Spleen (tissue), 11 donors: ENCODE data around the gene SRA1. TPM values are rescaled to one million over a fixed set of nuclear protein-coding genes. Genes with fewer than 3 reads are reported as not detected.
A peak's percentile ranks its signal among the peaks of the same experiment; 100 is the strongest.

Source experiments
- DNase-seq: peaks from one replicate; pipeline ENCODE4 v3.0.0-alpha.2; 2020
- H3K27ac ChIP-seq, 8 donors: fragments of 200-600 bp; sonication (generic) in 7 of 8; 1 replicate in 4 of 8; 2 replicates in 4 of 8; pipeline versions ENCODE4 v1.5.0 to v1.8.0; 2016 to 2021; ENCODE audit warnings: inconsistent platforms in 4 of 8, mild to moderate bottlenecking in 4 of 8, moderate library complexity in 1 of 8
- H3K27me3 ChIP-seq, 7 donors: fragments of 200-600 bp; sonication (generic) in 6 of 7; replicated peaks in 1 of 7; 1 replicate in 4 of 7; 2 replicates in 3 of 7; pipeline versions ENCODE4 v1.5.0 to v1.8.0; 2016 to 2021; ENCODE audit warnings: inconsistent platforms in 3 of 7, mild to moderate bottlenecking in 1 of 7
- H3K36me3 ChIP-seq, 6 donors: fragments of 200-600 bp; sonication (generic) in 5 of 6; 1 replicate in 4 of 6; 2 replicates in 2 of 6; pipeline versions ENCODE4 v1.5.0 to v1.8.0; 2016 to 2021; ENCODE audit warnings: inconsistent platforms in 2 of 6
- H3K4me1 ChIP-seq, 6 donors: fragments of 200-600 bp; sonication (generic) in 5 of 6; 1 replicate in 3 of 6; 2 replicates in 3 of 6; pipeline versions ENCODE4 v1.5.0 to v1.8.0; 2016 to 2021; ENCODE audit warnings: inconsistent platforms in 3 of 6
- H3K4me3 ChIP-seq, 8 donors: fragments of 200-600 bp; sonication (generic) in 7 of 8; 1 replicate in 4 of 8; 2 replicates in 4 of 8; pipeline versions ENCODE4 v1.5.0 to v1.8.0; 2016 to 2021; ENCODE audit warnings: inconsistent platforms in 4 of 8, mild to moderate bottlenecking in 4 of 8, moderate library complexity in 2 of 8
- H3K9me3 ChIP-seq, 8 donors: fragments of 200-600 bp; sonication (generic) in 7 of 8; 1 replicate in 4 of 8; 2 replicates in 4 of 8; pipeline versions ENCODE4 v1.5.0 to v1.8.0; 2016 to 2021; ENCODE audit warnings: inconsistent platforms in 4 of 8
- POLR2A ChIP-seq, 3 donors: fragments of 450-650 bp; IDR thresholded peaks; one replicate each; pipeline ENCODE4 v1.5.1; 2017; ENCODE audit warnings: antibody characterized with exemption in 3 of 3, mild to moderate bottlenecking in 1 of 3
- POLR2AphosphoS5 ChIP-seq, 3 donors: sonication (generic); formaldehyde crosslinking; IDR thresholded peaks; one replicate each; pipeline ENCODE4 v1.5.1; 2017; ENCODE audit warnings: antibody characterized with exemption in 3 of 3
- WGBS, 5 donors: extraction: QIAGEN DNeasy Blood & Tissue Kit in 3 of 5; methylation state at CpG; one replicate each; pipeline versions ENCODE4 v1.1.5 to v1.1.7; 2013 to 2018; 5-methylcytosine and 5-hydroxymethylcytosine counted together
- intact Hi-C: fragments of 100-400 bp; cut with DNase I; formaldehyde crosslinking; loops from one replicate; pipeline ENCODE4 v1.15.0; 2023; ENCODE audit warnings: low total_unique reads
- polyA plus RNA-seq, 3 donors: library from polyadenylated mRNA; stranded (reverse); fragments of 200-250 nt; gene quantifications; one replicate each; pipeline ENCODE4 v1.2.1, GENCODE V29; 2013
- total RNA-seq, 7 donors: library from RNA; depleted of rRNA in 3 of 7; stranded (reverse); fragments of >200 nt in 3 of 7; fragmentation: NEBNext Ultra II Directional in 4 of 7; extraction: Animal tissue kit (Norgen Biotek cat#: 25700) in 4 of 7; gene quantifications; one replicate each; pipeline versions ENCODE4 v1.1.0 to v1.2.1, GENCODE V29; 2016 to 2021
- TF ChIP-seq, protein P1 (sequence below), 11 experiments: fragments of 200-600 bp in 7 of 11; fragments of 450-650 bp in 4 of 11; sonication (generic) in 4 of 11; IDR thresholded peaks in 8 of 11; conservative IDR thresholded peaks in 3 of 11; 1 replicate in 7 of 11; 2 replicates in 4 of 11; pipeline versions ENCODE4 v1.4.0 to v1.8.0; 2016 to 2021; ENCODE audit warnings: antibody characterized with exemption in 11 of 11, inconsistent platforms in 4 of 11, mild to moderate bottlenecking in 1 of 11
- donor health status: healthy with polysubstance abuse.
- donor health status: DM: no; HTN: no; CAD: no; lungs with moderate emphysema.
- donor health status: DM: no; HTN: no; CAD: no.
- donor health status: Bipolar disorder and iron deficiency.
- donor health status: healthy.
- donor health status: DM: no; HTN: no; CAD: no.
- donor health status: DM: yes; HTN: yes; CAD: no.

Gene SRA1
- total and polyA plus RNA-seq, 10 donors = 22.9 to 42.1 (median 29.5) TPM

DNA sequence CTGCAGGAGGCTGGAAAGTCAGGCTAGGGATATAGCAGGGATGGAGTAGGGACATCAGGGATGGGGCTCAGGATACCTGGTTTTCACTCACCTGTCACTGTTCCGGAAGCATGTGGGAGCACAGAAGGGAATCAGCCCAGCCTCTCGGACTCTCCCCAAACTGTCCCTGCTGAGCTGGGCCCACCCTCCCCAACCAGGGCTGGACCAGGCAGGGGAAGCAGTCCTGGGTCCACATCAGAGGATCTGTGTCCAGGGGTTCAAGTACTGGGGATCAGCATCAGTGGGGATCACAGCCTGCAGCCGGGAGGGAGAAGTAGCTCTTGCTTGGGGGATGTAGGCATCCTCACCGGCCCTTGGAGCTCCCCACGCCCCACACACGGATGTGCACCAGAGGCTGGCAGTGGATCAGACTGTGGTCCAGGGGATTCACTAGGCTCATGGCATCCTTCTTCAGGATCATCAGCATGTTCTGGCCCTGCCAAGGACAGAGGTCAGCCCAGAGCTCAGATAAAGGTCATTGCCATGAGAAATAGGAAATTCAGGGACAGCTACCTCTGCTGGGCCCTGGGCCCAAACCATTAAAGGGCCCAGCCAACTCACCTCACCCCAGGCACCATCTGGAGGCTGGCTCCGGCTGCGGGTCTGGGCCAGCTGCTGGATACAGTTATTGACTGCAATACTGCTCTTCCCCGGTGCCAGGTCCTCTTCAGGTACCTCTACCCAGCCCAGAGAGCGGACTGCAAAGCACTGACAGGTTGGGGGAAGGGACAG is 4.7 kb upstream of the SRA1 start:
- 89 to 97% (median 94%) methylated on average over 10 of the region's 10 CpGs for WGBS, 5 donors
- peaks cover 23 to 67% (median 46%) of the 10 kb centered on the region in 6 donors for H3K4me1 ChIP-seq
- no peaks in the 10 kb centered on the region for H3K9me3 ChIP-seq
- TF ChIP-seq, protein P1, sequence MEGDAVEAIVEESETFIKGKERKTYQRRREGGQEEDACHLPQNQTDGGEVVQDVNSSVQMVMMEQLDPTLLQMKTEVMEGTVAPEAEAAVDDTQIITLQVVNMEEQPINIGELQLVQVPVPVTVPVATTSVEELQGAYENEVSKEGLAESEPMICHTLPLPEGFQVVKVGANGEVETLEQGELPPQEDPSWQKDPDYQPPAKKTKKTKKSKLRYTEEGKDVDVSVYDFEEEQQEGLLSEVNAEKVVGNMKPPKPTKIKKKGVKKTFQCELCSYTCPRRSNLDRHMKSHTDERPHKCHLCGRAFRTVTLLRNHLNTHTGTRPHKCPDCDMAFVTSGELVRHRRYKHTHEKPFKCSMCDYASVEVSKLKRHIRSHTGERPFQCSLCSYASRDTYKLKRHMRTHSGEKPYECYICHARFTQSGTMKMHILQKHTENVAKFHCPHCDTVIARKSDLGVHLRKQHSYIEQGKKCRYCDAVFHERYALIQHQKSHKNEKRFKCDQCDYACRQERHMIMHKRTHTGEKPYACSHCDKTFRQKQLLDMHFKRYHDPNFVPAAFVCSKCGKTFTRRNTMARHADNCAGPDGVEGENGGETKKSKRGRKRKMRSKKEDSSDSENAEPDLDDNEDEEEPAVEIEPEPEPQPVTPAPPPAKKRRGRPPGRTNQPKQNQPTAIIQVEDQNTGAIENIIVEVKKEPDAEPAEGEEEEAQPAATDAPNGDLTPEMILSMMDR (IDR thresholded peaks at IDR 0.05 in 8 of 11, conservative IDR thresholded peaks at IDR 0.05 in 3 of 11) = no peak
- TF ChIP-seq POLR2AphosphoS5 (IDR thresholded peaks at IDR 0.05) (no peak), POLR2A (IDR thresholded peaks at IDR 0.05) (no peak)
- intact Hi-C loops = no loop called here
- H3K4me3 ChIP-seq = no peak overlapping the region
- no peaks in the 10 kb centered on the region for H3K27me3 ChIP-seq
- peaks cover 0 to 43% (median 8%) of the 10 kb centered on the region in 6 donors for H3K36me3 ChIP-seq
- no peak overlapping the region for H3K27ac ChIP-seq
- DNase-seq = no peak

DNA sequence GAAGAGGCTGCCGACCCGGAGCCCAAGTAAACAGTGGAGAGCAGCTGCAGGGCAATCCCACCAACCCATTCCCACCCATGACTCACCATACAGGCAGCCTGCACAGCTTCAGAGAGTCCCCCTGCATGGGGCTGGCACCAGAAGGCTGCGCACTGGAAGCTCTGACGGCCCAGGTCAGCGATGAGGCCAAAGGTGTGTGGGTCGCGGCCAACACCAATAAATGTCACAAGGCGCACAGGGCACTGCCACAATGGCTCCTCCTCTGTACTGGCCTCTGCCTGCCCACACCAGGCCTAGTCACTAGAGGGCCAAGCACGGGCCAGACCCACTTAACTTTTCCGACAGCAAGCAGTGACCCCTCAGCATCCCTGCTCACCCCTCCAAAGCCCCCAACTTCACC is 3.0 kb upstream of the SRA1 start:
- Histone ChIP-seq H3K4me1 (peaks cover 27 to 67% (median 45%) of the 10 kb centered on the region in 6 donors), H3K27me3 (no peaks in the 10 kb centered on the region), H3K27ac (no peak overlapping the region), H3K36me3 (peaks cover 0 to 32% (median 0%) of the 10 kb centered on the region in 6 donors), H3K4me3 (no peak overlapping the region), H3K9me3 (no peaks in the 10 kb centered on the region)
- WGBS, 5 donors = 92 to 97% (median 94%) methylated on average over 7 to 10 of the region's 10 CpGs
- no peak for DNase-seq
- intact Hi-C loops = no loop called here
- TF ChIP-seq, protein P1 (IDR thresholded peaks at IDR 0.05 in 8 of 11, conservative IDR thresholded peaks at IDR 0.05 in 3 of 11) = no peak

DNA sequence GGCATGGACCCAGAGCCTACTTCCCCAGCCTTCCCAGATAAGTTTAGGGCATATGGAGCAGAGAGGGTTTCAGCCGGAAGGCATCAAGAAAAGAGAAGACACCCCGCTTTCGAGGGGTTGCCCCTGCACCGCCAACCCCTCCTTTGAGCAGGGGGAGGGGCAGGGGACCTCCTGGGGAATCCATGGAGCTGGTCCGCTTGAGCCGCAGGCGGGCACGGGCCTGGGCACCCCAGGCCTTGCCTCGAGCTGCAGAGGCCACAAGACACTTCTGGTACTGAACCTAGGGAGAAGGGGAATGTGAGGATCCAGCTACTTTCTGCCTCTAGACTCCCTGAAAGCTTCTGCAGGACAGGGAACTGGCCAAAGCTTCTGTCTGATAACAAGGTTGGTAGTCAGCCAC is 1.3 kb upstream of the SRA1 start:
- peaks cover 0 to 34% (median 0%) of the 10 kb centered on the region in 6 donors for H3K36me3 ChIP-seq
- 91 to 97% (median 95%) methylated on average over 9 of the region's 9 CpGs for WGBS, 5 donors
- H3K9me3 ChIP-seq = no peaks in the 10 kb centered on the region
- H3K27me3 ChIP-seq = no peaks in the 10 kb centered on the region
- H3K27ac ChIP-seq = peak overlapping the region in 2 of 8 donors; percentile 11 to 91
- TF ChIP-seq POLR2A (IDR thresholded peaks at IDR 0.05) (no peak), POLR2AphosphoS5 (IDR thresholded peaks at IDR 0.05) (no peak)
- TF ChIP-seq, protein P1 (IDR thresholded peaks at IDR 0.05 in 8 of 11, conservative IDR thresholded peaks at IDR 0.05 in 3 of 11) = no peak
- no peak overlapping the region for H3K4me3 ChIP-seq
- H3K4me1 ChIP-seq = peaks cover 25 to 73% (median 52%) of the 10 kb centered on the region in 6 donors
- intact Hi-C loops = no loop called here
- no peak for DNase-seq

DNA sequence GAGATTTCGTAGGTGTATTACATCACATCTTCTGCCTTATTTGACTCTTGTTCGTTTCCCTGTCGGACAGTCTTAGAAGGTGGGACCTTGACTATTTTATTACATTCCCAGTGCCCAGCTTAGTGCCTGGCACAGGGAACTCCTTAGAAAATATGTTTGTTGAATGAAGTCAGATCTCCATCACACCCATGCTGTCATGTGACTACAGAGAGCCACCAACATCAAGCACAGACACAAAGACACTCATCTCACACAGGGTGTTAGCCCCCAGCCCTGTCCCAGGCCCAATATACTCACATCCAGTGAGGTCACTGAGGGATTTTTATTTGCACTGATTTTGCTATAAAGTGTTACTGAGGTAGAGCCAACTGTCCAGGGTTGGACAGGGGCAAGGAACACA is 692 bp upstream of the SRA1 start:
- peak overlapping the region in 2 of 8 donors; percentile 68 to 71 for H3K4me3 ChIP-seq

More for the DNA sequence above, 692 bp upstream of the SRA1 start:
- Histone ChIP-seq H3K4me1 (peaks cover 20 to 73% (median 52%) of the 10 kb centered on the region in 6 donors), H3K27ac (peak overlapping the region; percentile 73 to 95 (median 91)), H3K9me3 (no peaks in the 10 kb centered on the region), H3K27me3 (no peaks in the 10 kb centered on the region), H3K36me3 (peaks cover 0 to 40% (median 2%) of the 10 kb centered on the region in 6 donors)
- TF ChIP-seq POLR2AphosphoS5 (IDR thresholded peaks at IDR 0.05) (no peak), POLR2A (IDR thresholded peaks at IDR 0.05) (no peak)
- TF ChIP-seq, protein P1 (IDR thresholded peaks at IDR 0.05 in 8 of 11, conservative IDR thresholded peaks at IDR 0.05 in 3 of 11) = no peak
- intact Hi-C loops = no loop called here
- whole genome bisulfite sequencing, 5 donors = 75 to 87% (median 78%) methylated on average over 3 of the region's 3 CpGs
- no peak for DNase-seq
